AG09309 (cell line): Measurements from ENCODE around the gene PLXNA2.

Experiments
- DNase-seq: peaks from one replicate; pipeline ENCODE4 v3.0.0-alpha.2; 2010; ENCODE audit warnings: low read depth
- H3K4me3 ChIP-seq: 2 replicates; pipeline ENCODE4 v1.5.1; 2011; ENCODE audit warnings: mild to moderate bottlenecking, low read depth, low read length, moderate library complexity; ENCODE audit not compliant: control insufficient read depth
- CTCF ChIP-seq: IDR thresholded peaks from 2 replicates; pipeline ENCODE4 v1.5.1; 2011; ENCODE audit warnings: mild to moderate bottlenecking, low read depth, low read length, inconsistent platforms; ENCODE audit not compliant: insufficient read depth, control insufficient read depth; ENCODE audit errors: missing control alignments

PLXNA2 gene

GRCh38 chr1:208162903-208163302 is 81.3 kb downstream of the PLXNA2 start:
- no peak for TF ChIP-seq CTCF
- H3K4me3 ChIP-seq, result no peak overlapping the region
- DNase-seq, result no peak

- no peak overlapping the region for H3K4me3 ChIP-seq
- TF ChIP-seq CTCF, result no peak
- DNase-seq, result no peak
These were observed 82.4 kb downstream of the PLXNA2 start for GRCh38 chr1:208161656-208162375.

GRCh38 chr1:208161005-208161404 is 83.2 kb downstream of the PLXNA2 start:
- no peak for DNase-seq
- TF ChIP-seq CTCF, result no peak
- no peak overlapping the region for H3K4me3 ChIP-seq

GRCh38 chr1:208160259-208160819 is 83.8 kb downstream of the PLXNA2 start:
- H3K4me3 ChIP-seq, result no peak overlapping the region
- DNase-seq, result no peak
- no peak for TF ChIP-seq CTCF

GRCh38 chr1:208159555-208160258 is 84.5 kb downstream of the PLXNA2 start:
- TF ChIP-seq CTCF, result no peak
- peak; percentile 52 for DNase-seq
- no peak overlapping the region for H3K4me3 ChIP-seq

- no peak for DNase-seq
- no peak overlapping the region for H3K4me3 ChIP-seq
- no peak for TF ChIP-seq CTCF
These were observed 85.3 kb downstream of the PLXNA2 start for GRCh38 chr1:208158640-208159554.
